SU-DHL-6 (cell line): ENCODE measurements around the gene XPNPEP2.

ENCODE experiments used
- H2AFZ ChIP-seq: fragments of 200-600 bp; sonication (generic); 2 replicates; pipeline ENCODE4 v1.6.1; 2014; ENCODE audit warnings: low read depth, mild to moderate bottlenecking, moderate library complexity, mixed read lengths, antibody characterized with exemption, low read length; ENCODE audit not compliant: severe bottlenecking
- H3F3A ChIP-seq: fragments of 200-600 bp; shearing (Covaris generic); 2 replicates; pipeline ENCODE4 v1.6.0; 2016; ENCODE audit warnings: antibody characterized with exemption, mild to moderate bottlenecking; ENCODE audit not compliant: insufficient read depth
- H3K27ac ChIP-seq: fragments of 200-600 bp; sonication (generic); 2 replicates; pipeline ENCODE4 v1.5.1; 2016; ENCODE audit warnings: low read depth, mild to moderate bottlenecking, low read length, moderate library complexity, mixed read lengths
- H3K27me3 ChIP-seq: fragments of 200-600 bp; sonication (generic), shearing (Covaris generic); 2 replicates; pipeline ENCODE4 v1.6.0; 2014; ENCODE audit warnings: mild to moderate bottlenecking, low read length
- H3K36me3 ChIP-seq: fragments of 200-600 bp; sonication (generic); 2 replicates; pipeline ENCODE4 v1.6.1; 2014; ENCODE audit warnings: mild to moderate bottlenecking, low read length, mixed read lengths
- H3K4me2 ChIP-seq: fragments of 300-600, 200-600 bp; shearing (Covaris generic), sonication (generic); 2 replicates; pipeline ENCODE4 v1.6.0; 2014; ENCODE audit warnings: low read length, low read depth, mild to moderate bottlenecking; ENCODE audit not compliant: poor library complexity, severe bottlenecking
- H3K4me3 ChIP-seq: fragments of 200-600 bp; sonication (generic); 2 replicates; pipeline ENCODE4 v1.5.1; 2014; ENCODE audit warnings: antibody characterized with exemption, low read length, mild to moderate bottlenecking, mixed read lengths; ENCODE audit not compliant: insufficient read depth, poor library complexity, severe bottlenecking
- H3K79me2 ChIP-seq: fragments of 200-600 bp; sonication (generic); 2 replicates; pipeline ENCODE4 v1.6.1; 2014; ENCODE audit warnings: mild to moderate bottlenecking, low read length, moderate library complexity; ENCODE audit not compliant: insufficient read depth
- H3K9ac ChIP-seq: fragments of 200-600 bp; sonication (generic); 2 replicates; pipeline ENCODE4 v1.7.0; 2014; ENCODE audit warnings: mild to moderate bottlenecking, low read length
- H3K9me2 ChIP-seq: fragments of 200-600 bp; sonication (generic); replicated peaks from 2 replicates; pipeline ENCODE4 v1.6.1; 2014; ENCODE audit warnings: low read length; ENCODE audit not compliant: insufficient read depth
- H3K9me3 ChIP-seq: fragments of 200-600 bp; sonication (generic); 2 replicates; pipeline ENCODE4 v1.6.1; 2014; ENCODE audit warnings: low read length, mixed read lengths; ENCODE audit not compliant: insufficient read depth
- H4K20me1 ChIP-seq: fragments of 200-600 bp; sonication (generic); 2 replicates; pipeline ENCODE4 v1.6.1; 2014; ENCODE audit warnings: low read depth, mild to moderate bottlenecking, antibody characterized with exemption, low read length, moderate library complexity, mixed read lengths
- CTCF ChIP-seq: fragments of 200-600 bp; sonication (generic); IDR thresholded peaks from one replicate; pipeline ENCODE4 v1.5.1; 2017; ENCODE audit warnings: antibody characterized with exemption, mild to moderate bottlenecking, low read length, moderate library complexity; ENCODE audit not compliant: insufficient read depth, poor library complexity, severe bottlenecking
- EZH2phosphoT487 ChIP-seq: fragments of 200-600 bp; sonication (generic), shearing (Covaris generic); conservative IDR thresholded peaks from 2 replicates; pipeline ENCODE4 v1.6.1; 2018; ENCODE audit warnings: mild to moderate bottlenecking, antibody characterized with exemption, low read length, moderate library complexity, mixed read lengths

The XPNPEP2 gene

GRCh38 chrX:129779086-129779672 is 40.4 kb downstream of the XPNPEP2 start:
- Histone ChIP-seq H3K79me2 (peaks cover 47% of the 10 kb centered on the region), H3K9me3 (no peaks in the 10 kb centered on the region), H3K9ac (peak overlapping the region; percentile 87), H3K4me2 (peak overlapping the region; percentile 96), H3F3A (peaks cover 22% of the 10 kb centered on the region), H2AFZ (no peak overlapping the region), H3K36me3 (no peaks in the 10 kb centered on the region), H3K27ac (peak overlapping the region; percentile 95), H3K9me2 (no peaks in the 10 kb centered on the region), H3K27me3 (no peaks in the 10 kb centered on the region), H4K20me1 (no peaks in the 10 kb centered on the region), H3K4me3 (peak overlapping the region; percentile 73)
- TF ChIP-seq EZH2phosphoT487 (no peak), CTCF (no peak)

GRCh38 chrX:129779747-129780146 is 41.0 kb downstream of the XPNPEP2 start, which contains the start of gene SASH3:
SASH3 (plus strand) TSS chrX:129779949; CDS start chrX:129780098, 149 bp downstream.
- H3K36me3 ChIP-seq = no peaks in the 10 kb centered on the region
- no peak within 1 kb of the TSS for H2AFZ ChIP-seq
- peaks cover 51% of the 10 kb centered on the region for H3K79me2 ChIP-seq
- H3F3A ChIP-seq = peaks cover 24% of the 10 kb centered on the region
- peak within 1 kb of the TSS; percentile 87 for H3K9ac ChIP-seq
- H3K4me2 ChIP-seq = peak within 1 kb of the TSS; percentile 96
- H3K4me3 ChIP-seq = peak within 1 kb of the TSS; percentile 73
- H3K27me3 ChIP-seq = no peaks in the 10 kb centered on the region
- H3K9me3 ChIP-seq = no peaks in the 10 kb centered on the region
- TF ChIP-seq EZH2phosphoT487 (no peak), CTCF (no peak)
- H3K27ac ChIP-seq = peak within 1 kb of the TSS; percentile 95
- H4K20me1 ChIP-seq = no peaks in the 10 kb centered on the region
- no peaks in the 10 kb centered on the region for H3K9me2 ChIP-seq

- no peaks in the 10 kb centered on the region for H3K36me3 ChIP-seq
- H3K9me2 ChIP-seq = no peaks in the 10 kb centered on the region
- no peak overlapping the region for H2AFZ ChIP-seq
- H3K9ac ChIP-seq = peak overlapping the region; percentile 87
- no peaks in the 10 kb centered on the region for H3K27me3 ChIP-seq
- no peaks in the 10 kb centered on the region for H3K9me3 ChIP-seq
- no peaks in the 10 kb centered on the region for H4K20me1 ChIP-seq
- H3K4me3 ChIP-seq = peak overlapping the region; percentile 73
- peak overlapping the region; percentile 95 for H3K27ac ChIP-seq
- H3K79me2 ChIP-seq = peaks cover 57% of the 10 kb centered on the region
- TF ChIP-seq EZH2phosphoT487 (no peak), CTCF (no peak)
- peaks cover 28% of the 10 kb centered on the region for H3F3A ChIP-seq
- H3K4me2 ChIP-seq = peak overlapping the region; percentile 96
These were observed 41.8 kb downstream of the XPNPEP2 start for GRCh38 chrX:129780441-129781105.
